HG02981 (cell line): ENCODE measurements around the gene PHAX.
"Not testable (repeated sequence)": the region's sequence is repeated elsewhere in the genome, so short reads cannot be mapped to it uniquely, and the experiment has no call there.

Experiments
- ATAC-seq: cut with Tn5 transposase; IDR thresholded peaks from one replicate; pipeline ENCODE4 v1.9.1; 2021; ENCODE audit warnings: mild to moderate bottlenecking, moderate library complexity; ENCODE audit not compliant: unreplicated experiment

Gene PHAX

DNA sequence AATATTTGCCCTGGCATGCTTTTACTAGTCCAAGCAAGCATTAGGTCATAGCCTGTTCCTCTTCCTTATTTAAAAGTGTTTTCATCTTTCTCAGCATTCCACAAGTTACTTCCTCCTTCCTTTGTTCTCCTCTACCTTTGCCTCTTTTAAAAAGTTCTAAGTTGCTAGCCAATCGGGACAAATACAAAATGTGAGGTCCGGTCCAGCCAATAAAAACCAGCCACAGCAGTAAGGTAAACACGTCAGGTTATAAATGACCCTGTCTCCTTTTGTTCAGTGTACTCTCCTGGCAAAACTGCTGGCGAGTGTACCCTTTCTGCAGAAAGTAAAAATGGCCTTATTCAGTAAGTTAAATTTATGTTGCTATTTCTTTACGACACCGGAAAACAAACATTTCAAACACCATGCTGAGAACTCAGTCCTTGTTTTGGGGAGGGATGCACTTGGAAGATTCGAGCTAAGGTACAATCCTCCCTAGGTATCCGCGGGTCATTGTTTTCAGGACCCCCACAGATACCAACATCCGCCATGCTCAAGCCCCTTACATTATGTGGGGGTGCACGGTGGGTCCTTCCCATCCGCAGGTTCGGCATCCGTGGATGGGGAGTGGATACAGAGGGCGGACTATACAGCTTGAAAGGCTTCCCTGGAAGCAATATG, 646 bp upstream of the PHAX start:
- ATAC-seq: not testable (repeated sequence)

DNA sequence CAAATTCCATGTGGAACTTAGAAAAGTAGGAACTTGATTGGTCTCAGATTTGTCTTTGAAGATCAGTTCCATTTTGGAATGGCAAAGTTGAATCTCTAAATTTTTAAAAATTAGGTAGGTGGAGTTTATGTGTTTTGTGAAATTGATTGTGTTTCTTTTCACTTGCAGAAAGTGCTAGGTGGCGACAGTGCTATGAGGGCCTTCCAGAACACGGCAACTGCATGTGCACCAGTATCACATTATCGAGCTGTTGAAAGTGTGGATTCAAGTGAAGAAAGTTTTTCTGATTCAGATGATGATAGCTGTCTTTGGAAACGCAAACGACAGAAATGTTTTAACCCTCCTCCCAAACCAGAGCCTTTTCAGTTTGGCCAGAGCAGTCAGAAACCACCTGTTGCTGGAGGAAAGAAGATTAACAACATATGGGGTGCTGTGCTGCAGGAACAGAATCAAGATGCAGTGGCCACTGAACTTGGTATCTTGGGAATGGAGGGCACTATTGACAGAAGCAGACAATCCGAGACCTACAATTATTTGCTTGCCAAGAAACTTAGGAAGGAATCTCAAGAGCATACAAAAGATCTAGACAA, 2.8 kb downstream of the PHAX start:
- no peak for ATAC-seq

DNA sequence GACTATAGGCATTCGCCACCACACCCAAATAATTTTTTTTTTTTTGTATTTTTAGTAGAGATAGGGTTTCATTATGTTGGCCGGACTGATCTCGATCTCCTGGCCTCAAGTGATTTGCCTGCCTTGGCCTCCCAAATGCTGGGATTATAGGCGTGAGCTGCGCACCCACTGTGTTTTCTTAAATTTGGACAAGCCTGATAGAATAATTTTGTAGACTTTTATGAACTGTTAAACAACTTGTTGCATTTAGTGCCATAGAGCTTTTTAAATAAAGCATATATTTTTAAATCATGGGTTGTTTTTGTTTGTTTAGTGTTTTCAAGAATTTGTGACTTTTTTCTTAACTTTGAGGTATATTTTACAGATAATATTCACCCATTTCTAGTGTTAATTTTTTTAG, 4.8 kb downstream of the PHAX start:
- ATAC-seq: no peak

- no peak for ATAC-seq
Measured at GRCh38 chr5:126610160-126610559, 9.4 kb downstream of the PHAX start.

DNA sequence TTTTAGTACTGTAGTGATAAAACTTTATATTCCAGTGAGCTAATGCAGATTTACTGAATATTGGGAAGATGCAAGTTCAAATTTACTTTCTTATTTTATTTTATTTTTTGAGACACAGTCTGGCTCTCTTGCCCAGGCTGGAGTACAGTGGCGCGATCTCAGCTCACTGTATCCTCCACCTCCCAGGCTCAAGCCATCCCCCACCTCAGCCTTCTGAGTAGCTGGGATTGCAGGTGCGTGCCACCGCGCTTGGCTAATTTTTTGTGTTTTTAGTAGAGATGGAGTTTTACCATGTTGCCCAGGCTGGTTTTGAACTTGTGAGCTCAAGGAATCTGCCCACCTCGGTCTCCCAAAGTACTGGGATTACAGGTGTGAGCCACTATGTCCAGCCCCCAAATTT, 9.9 kb downstream of the PHAX start:
- ATAC-seq: no peak

DNA sequence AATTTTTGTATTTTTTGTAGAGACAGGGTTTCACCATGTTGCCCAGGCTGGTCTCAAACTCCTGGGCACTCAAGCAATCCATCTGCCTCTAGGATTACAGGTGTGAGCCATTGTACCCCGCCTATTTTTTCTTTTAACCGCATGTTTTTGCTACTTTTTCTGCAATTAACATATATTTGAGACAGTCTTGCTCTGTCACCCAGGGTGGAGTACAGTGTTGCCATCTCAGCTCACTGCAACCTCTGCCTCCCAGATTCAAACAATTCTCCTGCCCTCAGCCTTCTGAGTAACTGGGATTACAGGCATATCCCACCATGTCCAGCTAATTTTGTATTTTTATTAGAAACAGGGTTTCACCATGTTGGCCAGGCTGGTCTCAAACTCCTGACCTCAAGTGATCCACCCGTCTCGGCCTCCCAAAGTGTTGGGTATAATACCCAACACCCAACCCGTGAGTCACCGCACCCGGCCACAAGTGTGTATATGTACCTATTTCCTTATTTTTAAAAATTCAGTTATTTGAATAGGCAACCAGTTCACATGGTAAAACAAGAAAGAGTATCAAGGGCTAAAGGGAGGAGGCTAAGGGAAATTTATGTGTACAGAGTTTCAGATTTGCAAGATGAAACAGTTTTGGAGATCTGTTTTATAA, 13.3 kb downstream of the PHAX start:
- no peak for ATAC-seq

DNA sequence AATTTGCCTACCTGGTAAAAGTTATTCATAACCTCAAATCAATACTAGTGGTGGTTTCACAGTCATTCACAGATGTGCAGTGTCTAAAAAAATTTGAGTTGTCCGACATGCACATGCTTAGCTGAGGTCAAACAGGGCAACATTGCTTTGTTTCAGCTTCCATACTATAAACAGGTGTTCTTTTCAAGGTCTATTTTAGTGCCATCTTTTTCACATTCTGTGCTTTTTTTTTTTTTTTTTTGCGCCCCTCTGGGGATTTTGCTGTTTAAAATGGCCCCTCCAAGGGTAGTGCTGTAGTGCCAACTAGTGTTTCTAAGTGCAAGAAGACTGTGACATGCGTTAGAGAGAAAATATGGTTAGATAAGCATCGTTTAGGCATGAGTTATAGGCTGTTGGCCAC, 14.5 kb downstream of the PHAX start:
- ATAC-seq: peak; percentile 94

GRCh38 chr5:126617603-126618002, 16.9 kb downstream of the PHAX start:
- not testable (repeated sequence) for ATAC-seq

DNA sequence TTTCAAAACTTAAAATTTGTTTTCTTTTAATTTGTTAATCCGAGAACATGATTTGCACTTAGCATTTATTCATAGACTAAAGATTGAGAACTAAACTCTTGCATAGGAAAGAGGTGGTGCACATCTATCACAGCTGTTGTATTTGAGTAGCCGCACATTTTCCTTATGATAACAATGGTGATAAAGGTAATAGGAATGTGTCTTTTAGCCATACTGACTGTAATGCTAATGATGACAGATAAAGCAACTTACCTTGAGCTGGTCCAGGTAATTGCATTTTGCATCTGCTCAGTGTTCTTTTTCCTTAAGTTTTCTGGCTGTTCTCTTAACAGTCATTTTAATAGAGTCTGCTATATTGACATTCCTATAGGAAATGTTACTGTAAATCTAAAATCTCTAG, 19.0 kb downstream of the PHAX start:
- no peak for ATAC-seq

- no peak for ATAC-seq
Measured at GRCh38 chr5:126624534-126624933, 23.8 kb downstream of the PHAX start.

DNA sequence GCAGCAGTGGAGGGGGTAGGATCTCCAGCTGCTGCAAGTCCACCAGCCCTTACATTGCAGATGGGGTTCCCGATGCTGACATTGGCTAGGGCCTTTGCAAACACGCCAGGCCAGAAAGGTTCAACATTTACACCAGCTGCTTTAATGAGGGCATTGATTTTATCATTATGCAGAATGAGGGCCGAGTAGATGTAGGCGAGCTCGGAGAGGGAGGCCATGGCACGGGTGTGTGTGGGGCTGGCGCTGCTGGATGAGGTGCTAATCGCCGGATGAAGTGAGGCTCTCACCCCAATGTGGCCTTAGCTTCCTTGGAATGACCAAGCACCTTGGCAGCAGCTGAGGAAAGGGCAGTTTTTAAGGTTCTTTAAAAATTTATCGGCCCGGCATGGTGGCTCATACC, 27.4 kb downstream of the PHAX start:
- no peak for ATAC-seq

GRCh38 chr5:126631920-126632319, 31.2 kb downstream of the PHAX start:
- ATAC-seq: no peak

DNA sequence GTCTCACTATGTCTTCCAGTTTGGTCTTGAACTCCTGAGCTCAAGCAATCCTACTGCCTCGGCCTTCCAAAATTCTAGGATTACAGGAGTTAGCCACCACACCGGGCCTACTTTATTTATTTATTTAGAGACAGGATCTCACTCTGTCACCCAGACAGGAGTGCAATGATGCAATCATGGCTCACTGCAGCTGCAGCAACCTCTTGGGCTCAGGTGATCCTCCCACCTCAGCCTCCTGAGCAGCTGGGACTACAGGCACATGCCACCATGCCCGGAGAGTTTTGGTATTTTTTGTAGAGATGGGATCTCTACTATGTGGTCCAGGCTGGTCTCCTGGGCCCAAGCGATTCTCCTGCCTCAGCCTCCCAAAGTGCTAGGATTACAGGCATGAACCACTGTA, 32.8 kb downstream of the PHAX start:
- ATAC-seq: no peak

DNA sequence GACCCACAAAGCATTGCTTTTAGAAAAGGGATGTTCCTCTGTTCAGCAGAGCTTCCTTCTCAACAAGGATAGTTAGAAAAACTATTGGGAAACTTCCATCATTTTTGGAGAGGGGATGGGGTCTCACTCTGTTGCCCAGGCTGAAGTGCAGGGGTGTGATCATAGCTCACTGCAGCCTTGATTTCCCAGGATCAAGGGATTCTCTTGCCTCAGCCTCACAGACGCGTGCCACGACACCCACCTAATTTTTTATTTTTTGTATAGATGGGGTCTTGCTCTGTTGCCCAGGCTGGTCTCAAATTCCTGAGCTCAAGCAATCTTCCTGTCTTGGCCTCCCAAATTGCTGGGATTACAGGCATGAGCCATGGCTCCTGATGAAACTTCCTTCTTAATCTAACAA, 34.8 kb downstream of the PHAX start:
- ATAC-seq: no peak

DNA sequence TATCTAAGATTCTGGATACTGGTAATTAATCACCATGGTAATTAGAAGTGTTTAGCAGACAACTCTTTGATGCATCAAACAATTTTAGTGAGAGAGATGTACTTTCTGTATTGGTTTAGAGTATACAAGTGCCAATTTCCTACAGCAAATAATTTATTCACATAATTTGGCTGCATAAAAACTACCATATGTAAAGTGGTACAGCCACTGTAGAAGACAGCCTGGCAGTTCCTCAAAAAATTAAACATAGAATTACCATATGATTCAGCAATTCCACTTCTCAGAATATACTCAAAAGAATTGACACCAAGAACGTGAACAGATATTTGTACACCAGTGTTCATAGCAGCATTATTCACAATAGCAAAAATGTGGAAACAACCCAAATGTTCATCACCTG, 36.2 kb downstream of the PHAX start:
- no peak for ATAC-seq

DNA sequence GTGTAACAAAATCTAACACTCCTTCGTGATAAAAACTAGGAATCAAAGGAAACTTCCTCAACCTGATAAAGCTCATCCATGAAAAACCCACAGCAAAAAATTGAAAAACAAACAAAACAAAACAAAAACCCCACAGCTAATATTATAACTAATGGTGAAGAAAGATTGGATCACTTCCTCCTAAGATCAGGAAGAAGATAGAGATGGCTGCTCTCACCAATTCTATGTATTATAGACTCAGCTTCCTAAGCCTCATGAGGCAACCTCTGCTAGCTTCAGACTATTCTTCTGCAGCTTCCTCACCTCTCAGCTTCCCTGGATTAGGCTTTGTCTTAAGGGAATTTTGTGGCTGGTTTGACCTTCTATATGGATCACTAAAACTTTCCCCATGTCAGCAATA, 40.1 kb downstream of the PHAX start:
- ATAC-seq: no peak

- ATAC-seq: no peak
Measured at GRCh38 chr5:126641387-126641786, 40.6 kb downstream of the PHAX start.

DNA sequence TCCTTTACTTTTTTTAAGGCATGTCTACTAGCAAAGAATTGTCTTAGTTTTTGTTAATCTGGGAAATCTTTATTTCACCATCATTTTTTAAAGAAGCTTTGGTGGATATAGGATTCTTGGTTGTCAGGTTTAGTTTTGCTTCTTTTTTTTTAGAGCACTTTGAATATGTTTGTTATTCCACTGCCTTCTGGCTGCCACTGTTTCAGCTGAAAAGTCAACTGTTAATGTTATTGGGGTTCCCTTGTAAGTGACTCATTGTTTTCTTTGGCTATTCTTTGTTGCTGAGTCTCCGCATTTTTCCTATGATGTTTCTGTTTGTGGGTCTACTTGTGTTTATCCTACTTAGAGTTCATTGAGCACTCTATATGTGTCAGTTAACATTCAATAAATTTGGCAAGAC, 44.4 kb downstream of the PHAX start:
- no peak for ATAC-seq

DNA sequence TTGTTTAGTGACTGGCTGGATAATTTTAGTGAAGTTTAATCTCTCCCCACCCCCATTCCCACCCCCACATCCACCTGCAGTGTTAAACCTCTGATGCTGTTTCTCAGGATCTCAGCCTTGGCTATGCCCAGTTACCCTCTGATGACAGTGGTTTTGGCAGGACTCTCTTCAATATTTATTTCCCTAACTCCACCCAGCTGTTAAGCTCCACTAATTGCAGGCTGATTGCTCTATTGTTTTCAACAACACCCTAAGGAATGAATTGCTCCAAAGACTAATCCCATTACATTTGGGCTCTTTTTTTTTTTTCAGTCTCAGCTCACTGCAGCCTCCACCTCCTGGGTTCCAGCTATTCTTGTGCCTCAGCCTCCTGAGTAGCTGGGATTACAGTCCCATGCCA, 46.3 kb downstream of the PHAX start:
- no peak for ATAC-seq

DNA sequence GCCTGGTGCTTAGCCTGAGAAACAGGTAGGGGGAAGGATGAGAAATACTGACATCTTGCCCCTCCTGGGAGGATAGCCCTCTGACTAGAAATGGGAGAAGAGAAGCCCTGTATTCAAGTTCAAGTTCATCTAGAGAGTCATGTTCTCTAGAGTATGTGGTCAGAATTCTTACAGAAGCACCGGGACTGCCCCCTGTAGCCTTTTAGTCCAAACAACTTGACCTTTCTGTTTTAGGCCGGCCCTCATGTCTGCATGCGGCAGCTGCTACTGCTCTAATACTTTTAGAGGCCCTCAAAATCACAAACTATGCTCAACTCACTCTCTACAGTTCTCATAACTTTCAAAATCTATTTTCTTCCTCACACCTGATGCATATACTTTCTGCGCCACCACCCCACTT, 47.7 kb downstream of the PHAX start:
- ATAC-seq: no peak

GRCh38 chr5:126649057-126649456, 48.3 kb downstream of the PHAX start:
- not testable (repeated sequence) for ATAC-seq

- ATAC-seq: not testable (repeated sequence)
Measured at GRCh38 chr5:126649709-126650108, 49.0 kb downstream of the PHAX start.

- ATAC-seq: no peak
Measured at GRCh38 chr5:126650463-126650862, 49.7 kb downstream of the PHAX start.
